Measurements from ENCODE around the gene EP300. TPM values are rescaled to one million over a fixed set of nuclear protein-coding genes. Genes with fewer than 3 reads are reported as not detected.
A peak's percentile ranks its signal among the peaks of the same experiment; 100 is the strongest.
"Not testable (repeated sequence)": the region's sequence is repeated elsewhere in the genome, so short reads cannot be mapped to it uniquely, and the experiment has no call there.

Gene EP300
- total and polyA plus RNA-seq, 7 experiments from 2014 or later: 13.3 to 155 (median 108) TPM

DNA sequence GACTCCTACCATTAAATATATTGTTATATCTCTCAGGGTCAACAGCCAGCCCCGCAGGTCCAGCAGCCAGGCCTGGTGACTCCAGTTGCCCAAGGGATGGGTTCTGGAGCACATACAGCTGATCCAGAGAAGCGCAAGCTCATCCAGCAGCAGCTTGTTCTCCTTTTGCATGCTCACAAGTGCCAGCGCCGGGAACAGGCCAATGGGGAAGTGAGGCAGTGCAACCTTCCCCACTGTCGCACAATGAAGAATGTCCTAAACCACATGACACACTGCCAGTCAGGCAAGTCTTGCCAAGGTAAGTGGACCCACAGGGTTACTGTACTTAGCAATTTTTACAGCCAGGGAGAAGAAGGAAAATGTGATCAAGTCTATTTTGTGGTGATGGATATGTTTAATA lies 35.1 kb downstream of the EP300 start:
- ATAC-seq (peak; percentile 63), DNase-seq (no peak)
- H3K36me3 ChIP-seq (ENCODE audit: control insufficient read depth in 2 of 3, insufficient read depth in 3 of 3, low read length in 3 of 3): peaks cover 26 to 65% (median 35%) of the 10 kb centered on the region in 3 experiments
- no peaks in the 10 kb centered on the region for H3K9me3 ChIP-seq (ENCODE audit: control insufficient read depth in 2 of 3, low read length in 3 of 3)
- no peak overlapping the region for H3K27ac ChIP-seq (ENCODE audit: low read depth, low read length)
- H3K27me3 Mint-ChIP-seq: no peaks in the 10 kb centered on the region
- no peak overlapping the region for H3K4me3 Mint-ChIP-seq
- H3K27ac Mint-ChIP-seq: no peak overlapping the region
- peaks cover 9 to 22% (median 12%) of the 10 kb centered on the region in 7 donors for H3K4me1 Mint-ChIP-seq
- H3K9me3 Mint-ChIP-seq: no peaks in the 10 kb centered on the region
- no peaks in the 10 kb centered on the region for H3K27me3 ChIP-seq (ENCODE audit: control insufficient read depth in 2 of 2, insufficient read depth in 2 of 2, low read length in 2 of 2)
- H3K36me3 Mint-ChIP-seq: peaks cover 3 to 39% (median 24%) of the 10 kb centered on the region in 5 donors
- ChIA-PET POLR2A (no interaction called here), CTCF (interaction anchor here (0.7 to 0.8 kb wide), 2 partner anchors 24 to 111 kb away, joined by 3 to 4 read pairs; no protein-coding TSS in a partner anchor)
- intact Hi-C loops (cut with micrococcal nuclease): no loop called here
- no peak overlapping the region for H3K4me3 ChIP-seq (ENCODE audit: low read length)
- H3K4me1 ChIP-seq (ENCODE audit: control insufficient read depth in 2 of 2, insufficient read depth in 2 of 2, low read length in 2 of 2): no peaks in the 10 kb centered on the region

DNA sequence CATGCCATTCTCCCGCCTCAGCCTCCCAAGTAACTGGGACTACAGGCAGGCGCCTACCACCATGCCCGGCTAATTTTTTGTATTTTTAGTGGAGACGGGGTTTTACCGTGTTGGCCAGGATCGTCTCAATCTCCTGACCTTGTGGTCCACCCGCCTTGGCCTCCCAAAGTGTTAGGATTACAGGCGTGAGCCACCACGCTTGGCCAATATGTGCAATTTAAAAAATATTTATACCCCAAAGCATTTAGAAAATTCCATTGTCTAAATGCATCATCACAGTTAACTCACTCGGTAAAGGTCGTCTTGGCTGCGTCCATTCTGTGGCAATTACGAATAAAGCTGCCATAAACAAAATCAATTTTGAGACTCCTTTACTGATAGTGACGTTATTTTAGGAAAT lies 36.2 kb downstream of the EP300 start:
- no peak overlapping the region for H3K4me3 Mint-ChIP-seq
- H3K27ac Mint-ChIP-seq: no peak overlapping the region
- CTCF ChIA-PET: interaction anchor here (0.9 kb wide), 1 partner anchor 30 kb away, joined by 4 read pairs; no protein-coding TSS in a partner anchor
- no peaks in the 10 kb centered on the region for H3K27me3 Mint-ChIP-seq
- intact Hi-C loops (cut with micrococcal nuclease): no loop called here
- ATAC-seq (no peak), DNase-seq (no peak)
- no peaks in the 10 kb centered on the region for H3K4me1 ChIP-seq (ENCODE audit: control insufficient read depth in 2 of 2, insufficient read depth in 2 of 2, low read length in 2 of 2)
- H3K9me3 Mint-ChIP-seq: no peaks in the 10 kb centered on the region
- H3K9me3 ChIP-seq (ENCODE audit: control insufficient read depth in 2 of 3, low read length in 3 of 3): no peaks in the 10 kb centered on the region
- POLR2A ChIA-PET: no interaction called here
- H3K36me3 ChIP-seq (ENCODE audit: control insufficient read depth in 2 of 3, insufficient read depth in 3 of 3, low read length in 3 of 3): peaks cover 26 to 69% (median 35%) of the 10 kb centered on the region in 3 experiments
- no peaks in the 10 kb centered on the region for H3K27me3 ChIP-seq (ENCODE audit: control insufficient read depth in 2 of 2, insufficient read depth in 2 of 2, low read length in 2 of 2)
- peaks cover under 1 to 14% (median 5%) of the 10 kb centered on the region in 7 donors for H3K4me1 Mint-ChIP-seq
- peaks cover 3 to 40% (median 26%) of the 10 kb centered on the region in 5 donors for H3K36me3 Mint-ChIP-seq
- H3K4me3 ChIP-seq (ENCODE audit: low read length): no peak overlapping the region
- no peak overlapping the region for H3K27ac ChIP-seq (ENCODE audit: low read depth, low read length)

DNA sequence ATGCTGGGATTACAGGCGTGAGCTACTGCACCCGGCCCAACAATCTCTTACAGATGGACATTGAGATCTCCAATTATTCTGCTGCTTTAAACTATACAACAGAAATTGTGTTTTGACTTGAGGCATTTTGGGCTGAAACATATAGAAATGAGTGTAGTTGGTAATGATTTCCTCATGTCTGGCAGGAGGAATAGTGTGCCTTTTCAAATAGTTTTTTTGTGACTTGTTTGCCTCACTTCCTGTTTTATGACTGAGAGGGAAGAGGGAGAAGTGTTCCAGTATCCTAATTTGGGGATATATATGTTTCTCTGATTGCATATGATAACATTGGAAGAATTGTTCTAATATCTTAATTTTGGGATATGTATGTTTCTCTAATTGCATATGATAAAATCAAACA lies 40.2 kb downstream of the EP300 start:
- ATAC-seq: no peak
- no peaks in the 10 kb centered on the region for H3K9me3 Mint-ChIP-seq
- Histone ChIP-seq H3K4me3 (ENCODE audit: low read length) (no peak overlapping the region), H3K27ac (ENCODE audit: low read depth, low read length) (no peak overlapping the region), H3K36me3 (ENCODE audit: control insufficient read depth in 2 of 3, insufficient read depth in 3 of 3, low read length in 3 of 3) (peaks cover 30 to 83% (median 33%) of the 10 kb centered on the region in 3 experiments), H3K27me3 (ENCODE audit: control insufficient read depth in 2 of 2, insufficient read depth in 2 of 2, low read length in 2 of 2) (no peaks in the 10 kb centered on the region), H3K4me1 (ENCODE audit: control insufficient read depth in 2 of 2, insufficient read depth in 2 of 2, low read length in 2 of 2) (no peaks in the 10 kb centered on the region), H3K9me3 (ENCODE audit: control insufficient read depth in 2 of 3, low read length in 3 of 3) (no peaks in the 10 kb centered on the region)
- H3K4me3 Mint-ChIP-seq: no peak overlapping the region
- intact Hi-C loops (cut with micrococcal nuclease): loop anchor here in 1 of 2 donors (5.0 kb wide), 1 partner anchor 40 kb away; the partner anchor contains the start of gene EP300
- CTCF ChIA-PET: no interaction called here
- peaks cover 3 to 18% (median 6%) of the 10 kb centered on the region in 7 donors for H3K4me1 Mint-ChIP-seq
- peak overlapping the region in 3 of 9 donors; percentile 52 to 81 (median 57) for H3K27ac Mint-ChIP-seq
- POLR2A ChIA-PET: no interaction called here
- no peaks in the 10 kb centered on the region for H3K27me3 Mint-ChIP-seq
- peaks cover 3 to 45% (median 30%) of the 10 kb centered on the region in 5 donors for H3K36me3 Mint-ChIP-seq
- no peak for DNase-seq

- Histone ChIP-seq H3K27ac (ENCODE audit: low read depth, low read length) (no peak overlapping the region), H3K9me3 (ENCODE audit: control insufficient read depth in 2 of 3, low read length in 3 of 3) (no peaks in the 10 kb centered on the region), H3K4me3 (ENCODE audit: low read length) (no peak overlapping the region), H3K4me1 (ENCODE audit: control insufficient read depth in 2 of 2, insufficient read depth in 2 of 2, low read length in 2 of 2) (no peaks in the 10 kb centered on the region), H3K36me3 (ENCODE audit: control insufficient read depth in 2 of 3, insufficient read depth in 3 of 3, low read length in 3 of 3) (peaks cover 33 to 95% (median 55%) of the 10 kb centered on the region in 3 experiments), H3K27me3 (ENCODE audit: control insufficient read depth in 2 of 2, insufficient read depth in 2 of 2, low read length in 2 of 2) (no peaks in the 10 kb centered on the region)
- H3K4me1 Mint-ChIP-seq: peaks cover 0 to 4% (median 0%) of the 10 kb centered on the region in 7 donors
- ChIA-PET POLR2A (interaction anchor here (0.6 kb wide), 1 partner anchor 225 kb away, joined by 3 read pairs; no protein-coding TSS in a partner anchor), CTCF (interaction anchor here (0.6 kb wide), 1 partner anchor 249 kb away, joined by 3 read pairs; no protein-coding TSS in a partner anchor)
- no peak overlapping the region for H3K4me3 Mint-ChIP-seq
- no peak for ATAC-seq
- peaks cover 5 to 58% (median 26%) of the 10 kb centered on the region in 5 donors for H3K36me3 Mint-ChIP-seq
- H3K27me3 Mint-ChIP-seq: no peaks in the 10 kb centered on the region
- DNase-seq: no peak
- H3K9me3 Mint-ChIP-seq: no peaks in the 10 kb centered on the region
- H3K27ac Mint-ChIP-seq: no peak overlapping the region
- intact Hi-C loops (cut with micrococcal nuclease): no loop called here
These were observed 48.1 kb downstream of the EP300 start for GRCh38 chr22:41140365-41140957.

GRCh38 chr22:41145921-41146320 lies 53.5 kb downstream of the EP300 start:
- H3K9me3 Mint-ChIP-seq; H3K4me1 Mint-ChIP-seq; ATAC-seq; DNase-seq; H3K9me3 ChIP-seq (ENCODE audit: control insufficient read depth in 2 of 3, low read length in 3 of 3); intact Hi-C loops (cut with micrococcal nuclease); H3K27me3 ChIP-seq (ENCODE audit: control insufficient read depth in 2 of 2, insufficient read depth in 2 of 2, low read length in 2 of 2); H3K4me1 ChIP-seq (ENCODE audit: control insufficient read depth in 2 of 2, insufficient read depth in 2 of 2, low read length in 2 of 2); H3K27me3 Mint-ChIP-seq; H3K4me3 Mint-ChIP-seq; H3K4me3 ChIP-seq (ENCODE audit: low read length); H3K27ac ChIP-seq (ENCODE audit: low read depth, low read length); H3K27ac Mint-ChIP-seq: not testable (repeated sequence)
- peaks cover 34 to 95% (median 42%) of the 10 kb centered on the region in 3 experiments for H3K36me3 ChIP-seq (ENCODE audit: control insufficient read depth in 2 of 3, insufficient read depth in 3 of 3, low read length in 3 of 3)
- POLR2A ChIA-PET: interaction anchor here (1.1 kb wide), 1 partner anchor 223 kb away, joined by 3 read pairs; no protein-coding TSS in a partner anchor
- CTCF ChIA-PET: interaction anchor here (1.2 kb wide), 1 partner anchor 92 kb away, joined by 4 read pairs; no protein-coding TSS in a partner anchor
- H3K36me3 Mint-ChIP-seq: peaks cover 7 to 52% (median 33%) of the 10 kb centered on the region in 5 donors

GRCh38 chr22:41146573-41146972 lies 54.2 kb downstream of the EP300 start:
- Mint-ChIP-seq H3K27ac (no peak overlapping the region), H3K4me3 (no peak overlapping the region), H3K36me3 (peaks cover 7 to 53% (median 35%) of the 10 kb centered on the region in 5 donors), H3K4me1 (peaks cover 0 to 5% (median 0%) of the 10 kb centered on the region in 7 donors), H3K9me3 (no peaks in the 10 kb centered on the region), H3K27me3 (no peaks in the 10 kb centered on the region)
- no peak overlapping the region for H3K4me3 ChIP-seq (ENCODE audit: low read length)
- H3K9me3 ChIP-seq (ENCODE audit: control insufficient read depth in 2 of 3, low read length in 3 of 3): no peaks in the 10 kb centered on the region
- intact Hi-C loops (cut with micrococcal nuclease): no loop called here
- no peak overlapping the region for H3K27ac ChIP-seq (ENCODE audit: low read depth, low read length)
- peaks cover 32 to 95% (median 41%) of the 10 kb centered on the region in 3 experiments for H3K36me3 ChIP-seq (ENCODE audit: control insufficient read depth in 2 of 3, insufficient read depth in 3 of 3, low read length in 3 of 3)
- DNase-seq (no peak), ATAC-seq (no peak)
- ChIA-PET CTCF (interaction anchor here (1.2 kb wide), 1 partner anchor 91 kb away, joined by 4 read pairs; no protein-coding TSS in a partner anchor), POLR2A (interaction anchor here (1.1 kb wide), 1 partner anchor 223 kb away, joined by 3 read pairs; no protein-coding TSS in a partner anchor)
- no peaks in the 10 kb centered on the region for H3K4me1 ChIP-seq (ENCODE audit: control insufficient read depth in 2 of 2, insufficient read depth in 2 of 2, low read length in 2 of 2)
- no peaks in the 10 kb centered on the region for H3K27me3 ChIP-seq (ENCODE audit: control insufficient read depth in 2 of 2, insufficient read depth in 2 of 2, low read length in 2 of 2)
